Measurements from ENCODE around the gene CIROP. TPM values are rescaled to one million over a fixed set of nuclear protein-coding genes. Genes with fewer than 3 reads are reported as not detected.
A peak's percentile ranks its signal among the peaks of the same experiment; 100 is the strongest.

Gene CIROP
- total and polyA plus RNA-seq, 9 of the 15 experiments (the other 6 are each of a cell fraction or from before 2014, with no cell fraction given), result not detected

DNA sequence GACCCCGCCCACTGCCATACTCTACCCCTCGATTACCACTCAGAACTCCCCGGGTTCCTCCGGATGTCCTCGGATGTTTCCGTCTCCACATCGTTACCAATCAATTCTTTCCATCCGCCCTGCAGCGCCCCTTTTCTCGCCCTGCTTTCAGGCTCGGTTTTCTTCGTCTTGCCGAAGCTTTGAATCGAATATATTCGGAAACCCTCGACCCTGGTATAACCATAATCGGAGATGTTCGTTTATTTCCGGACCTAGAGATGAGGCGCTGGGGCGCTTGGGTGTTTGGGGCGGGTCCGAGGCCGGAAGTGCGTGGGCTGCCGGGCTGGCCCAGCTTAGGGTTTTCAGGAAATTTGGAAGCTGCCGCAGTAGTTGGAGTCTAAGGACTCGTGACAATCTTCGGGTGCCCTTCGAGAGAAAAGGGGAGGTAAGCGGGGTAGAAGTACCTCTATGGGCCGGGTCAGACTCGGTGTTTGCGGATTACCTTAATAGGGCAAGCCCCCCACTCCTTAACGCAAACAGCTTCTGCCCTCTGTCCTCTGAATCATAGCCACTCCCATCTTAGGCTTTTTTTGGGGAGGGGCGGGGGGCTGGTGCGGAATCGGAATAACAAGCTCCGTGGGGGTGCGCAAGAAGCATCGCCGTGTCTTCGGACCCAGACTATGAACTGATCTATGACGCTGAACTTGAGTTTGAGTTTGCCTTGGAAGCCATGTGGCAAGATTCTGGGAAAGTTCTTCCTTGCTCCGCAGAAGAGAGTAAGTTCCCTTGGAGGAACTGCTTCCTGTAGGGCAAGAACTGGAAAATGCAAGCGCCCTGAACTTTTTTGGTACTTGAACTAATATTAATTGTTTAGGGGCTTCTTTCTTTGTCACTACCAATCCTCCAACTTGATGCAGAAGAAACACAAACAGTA, 9.3 kb downstream of the CIROP start, which contains the start of gene C14orf119 (continued):
- TF ChIP-seq, protein P1, sequence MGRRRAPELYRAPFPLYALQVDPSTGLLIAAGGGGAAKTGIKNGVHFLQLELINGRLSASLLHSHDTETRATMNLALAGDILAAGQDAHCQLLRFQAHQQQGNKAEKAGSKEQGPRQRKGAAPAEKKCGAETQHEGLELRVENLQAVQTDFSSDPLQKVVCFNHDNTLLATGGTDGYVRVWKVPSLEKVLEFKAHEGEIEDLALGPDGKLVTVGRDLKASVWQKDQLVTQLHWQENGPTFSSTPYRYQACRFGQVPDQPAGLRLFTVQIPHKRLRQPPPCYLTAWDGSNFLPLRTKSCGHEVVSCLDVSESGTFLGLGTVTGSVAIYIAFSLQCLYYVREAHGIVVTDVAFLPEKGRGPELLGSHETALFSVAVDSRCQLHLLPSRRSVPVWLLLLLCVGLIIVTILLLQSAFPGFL (CRISPR knock-in tag; IDR thresholded peaks at IDR 0.05), result no peak
- TF ChIP-seq SLC30A9 (CRISPR knock-in tag; IDR thresholded peaks at IDR 0.05), result no peak
- 0 out of 2 replicates have a peak, but pooled peaks have one; percentile 73 for TF ChIP-seq NBN (IDR thresholded peaks at IDR 0.05; ENCODE audit: low read depth)
- TF ChIP-seq OTX1 (CRISPR knock-in tag; IDR thresholded peaks at IDR 0.05), result no peak
- TF ChIP-seq, protein P2, sequence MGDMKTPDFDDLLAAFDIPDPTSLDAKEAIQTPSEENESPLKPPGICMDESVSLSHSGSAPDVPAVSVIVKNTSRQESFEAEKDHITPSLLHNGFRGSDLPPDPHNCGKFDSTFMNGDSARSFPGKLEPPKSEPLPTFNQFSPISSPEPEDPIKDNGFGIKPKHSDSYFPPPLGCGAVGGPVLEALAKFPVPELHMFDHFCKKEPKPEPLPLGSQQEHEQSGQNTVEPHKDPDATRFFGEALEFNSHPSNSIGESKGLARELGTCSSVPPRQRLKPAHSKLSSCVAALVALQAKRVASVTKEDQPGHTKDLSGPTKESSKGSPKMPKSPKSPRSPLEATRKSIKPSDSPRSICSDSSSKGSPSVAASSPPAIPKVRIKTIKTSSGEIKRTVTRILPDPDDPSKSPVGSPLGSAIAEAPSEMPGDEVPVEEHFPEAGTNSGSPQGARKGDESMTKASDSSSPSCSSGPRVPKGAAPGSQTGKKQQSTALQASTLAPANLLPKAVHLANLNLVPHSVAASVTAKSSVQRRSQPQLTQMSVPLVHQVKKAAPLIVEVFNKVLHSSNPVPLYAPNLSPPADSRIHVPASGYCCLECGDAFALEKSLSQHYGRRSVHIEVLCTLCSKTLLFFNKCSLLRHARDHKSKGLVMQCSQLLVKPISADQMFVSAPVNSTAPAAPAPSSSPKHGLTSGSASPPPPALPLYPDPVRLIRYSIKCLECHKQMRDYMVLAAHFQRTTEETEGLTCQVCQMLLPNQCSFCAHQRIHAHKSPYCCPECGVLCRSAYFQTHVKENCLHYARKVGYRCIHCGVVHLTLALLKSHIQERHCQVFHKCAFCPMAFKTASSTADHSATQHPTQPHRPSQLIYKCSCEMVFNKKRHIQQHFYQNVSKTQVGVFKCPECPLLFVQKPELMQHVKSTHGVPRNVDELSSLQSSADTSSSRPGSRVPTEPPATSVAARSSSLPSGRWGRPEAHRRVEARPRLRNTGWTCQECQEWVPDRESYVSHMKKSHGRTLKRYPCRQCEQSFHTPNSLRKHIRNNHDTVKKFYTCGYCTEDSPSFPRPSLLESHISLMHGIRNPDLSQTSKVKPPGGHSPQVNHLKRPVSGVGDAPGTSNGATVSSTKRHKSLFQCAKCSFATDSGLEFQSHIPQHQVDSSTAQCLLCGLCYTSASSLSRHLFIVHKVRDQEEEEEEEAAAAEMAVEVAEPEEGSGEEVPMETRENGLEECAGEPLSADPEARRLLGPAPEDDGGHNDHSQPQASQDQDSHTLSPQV (IDR thresholded peaks at IDR 0.05), result 0 out of 2 replicates have a peak, but pooled peaks have one; percentile 31
- TF ChIP-seq, protein P3, sequence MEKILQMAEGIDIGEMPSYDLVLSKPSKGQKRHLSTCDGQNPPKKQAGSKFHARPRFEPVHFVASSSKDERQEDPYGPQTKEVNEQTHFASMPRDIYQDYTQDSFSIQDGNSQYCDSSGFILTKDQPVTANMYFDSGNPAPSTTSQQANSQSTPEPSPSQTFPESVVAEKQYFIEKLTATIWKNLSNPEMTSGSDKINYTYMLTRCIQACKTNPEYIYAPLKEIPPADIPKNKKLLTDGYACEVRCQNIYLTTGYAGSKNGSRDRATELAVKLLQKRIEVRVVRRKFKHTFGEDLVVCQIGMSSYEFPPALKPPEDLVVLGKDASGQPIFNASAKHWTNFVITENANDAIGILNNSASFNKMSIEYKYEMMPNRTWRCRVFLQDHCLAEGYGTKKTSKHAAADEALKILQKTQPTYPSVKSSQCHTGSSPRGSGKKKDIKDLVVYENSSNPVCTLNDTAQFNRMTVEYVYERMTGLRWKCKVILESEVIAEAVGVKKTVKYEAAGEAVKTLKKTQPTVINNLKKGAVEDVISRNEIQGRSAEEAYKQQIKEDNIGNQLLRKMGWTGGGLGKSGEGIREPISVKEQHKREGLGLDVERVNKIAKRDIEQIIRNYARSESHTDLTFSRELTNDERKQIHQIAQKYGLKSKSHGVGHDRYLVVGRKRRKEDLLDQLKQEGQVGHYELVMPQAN (IDR thresholded peaks at IDR 0.05; ENCODE audit: borderline replicate concordance), result peak; percentile 90
- TF ChIP-seq PURB (CRISPR knock-in tag; IDR thresholded peaks at IDR 0.05; ENCODE audit: low read depth), result no peak
- TF ChIP-seq MYC (IDR thresholded peaks at IDR 0.05; ENCODE audit: low read depth, low read length), result peak; percentile 81
- peak; percentile 58; the same call in 1 of the 2 replicates for TF ChIP-seq MYC (CRISPR knock-in tag; IDR thresholded peaks at IDR 0.05; ENCODE audit: borderline replicate concordance, low read depth)
- 0 out of 2 replicates have a peak, but pooled peaks have one; percentile 78 for TF ChIP-seq PHB (CRISPR knock-in tag; IDR thresholded peaks at IDR 0.05)
- TF ChIP-seq, protein P4, sequence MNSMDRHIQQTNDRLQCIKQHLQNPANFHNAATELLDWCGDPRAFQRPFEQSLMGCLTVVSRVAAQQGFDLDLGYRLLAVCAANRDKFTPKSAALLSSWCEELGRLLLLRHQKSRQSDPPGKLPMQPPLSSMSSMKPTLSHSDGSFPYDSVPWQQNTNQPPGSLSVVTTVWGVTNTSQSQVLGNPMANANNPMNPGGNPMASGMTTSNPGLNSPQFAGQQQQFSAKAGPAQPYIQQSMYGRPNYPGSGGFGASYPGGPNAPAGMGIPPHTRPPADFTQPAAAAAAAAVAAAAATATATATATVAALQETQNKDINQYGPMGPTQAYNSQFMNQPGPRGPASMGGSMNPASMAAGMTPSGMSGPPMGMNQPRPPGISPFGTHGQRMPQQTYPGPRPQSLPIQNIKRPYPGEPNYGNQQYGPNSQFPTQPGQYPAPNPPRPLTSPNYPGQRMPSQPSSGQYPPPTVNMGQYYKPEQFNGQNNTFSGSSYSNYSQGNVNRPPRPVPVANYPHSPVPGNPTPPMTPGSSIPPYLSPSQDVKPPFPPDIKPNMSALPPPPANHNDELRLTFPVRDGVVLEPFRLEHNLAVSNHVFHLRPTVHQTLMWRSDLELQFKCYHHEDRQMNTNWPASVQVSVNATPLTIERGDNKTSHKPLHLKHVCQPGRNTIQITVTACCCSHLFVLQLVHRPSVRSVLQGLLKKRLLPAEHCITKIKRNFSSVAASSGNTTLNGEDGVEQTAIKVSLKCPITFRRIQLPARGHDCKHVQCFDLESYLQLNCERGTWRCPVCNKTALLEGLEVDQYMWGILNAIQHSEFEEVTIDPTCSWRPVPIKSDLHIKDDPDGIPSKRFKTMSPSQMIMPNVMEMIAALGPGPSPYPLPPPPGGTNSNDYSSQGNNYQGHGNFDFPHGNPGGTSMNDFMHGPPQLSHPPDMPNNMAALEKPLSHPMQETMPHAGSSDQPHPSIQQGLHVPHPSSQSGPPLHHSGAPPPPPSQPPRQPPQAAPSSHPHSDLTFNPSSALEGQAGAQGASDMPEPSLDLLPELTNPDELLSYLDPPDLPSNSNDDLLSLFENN (IDR thresholded peaks at IDR 0.05; ENCODE audit: low read depth in 2 of 2, low read length in 2 of 2), result peak in 1 of 2 experiments; percentile 73; a peak in 1 of 4 replicates
- no peak for TF ChIP-seq TEAD2 (tag; IDR thresholded peaks at IDR 0.05)
- peak; percentile 52 for TF ChIP-seq ATF7 (IDR thresholded peaks at IDR 0.05)
- peak; percentile 68; the same call in 1 of the 2 replicates for TF ChIP-seq GABPB1 (CRISPR knock-in tag; IDR thresholded peaks at IDR 0.05)
- TF ChIP-seq EHMT2 (IDR thresholded peaks at IDR 0.05), result no peak
- peak; percentile 35 for TF ChIP-seq CXXC5 (CRISPR knock-in tag; IDR thresholded peaks at IDR 0.05)

Measured in K562 (cell line).